NCI-H2081 (cell line): ENCODE data around the gene BARX2.

Source experiments
- DNase-seq, 2 experiments: peaks; one replicate each; lab custom pipeline; 2025; lab: John Stamatoyannopoulos, UW

The BARX2 gene

GRCh38 chr11:129374081-129374992 lies 1.3 kb upstream of the BARX2 start:
- DNase-seq, result peak in 1 of 2 experiments; percentile 26

- DNase-seq, result peak; percentile 41 to 46
These were observed 476 bp upstream of the BARX2 start for GRCh38 chr11:129374993-129375750.

- DNase-seq, result no peak
These were observed 1.2 kb downstream of the BARX2 start for GRCh38 chr11:129376658-129377341.

DNA sequence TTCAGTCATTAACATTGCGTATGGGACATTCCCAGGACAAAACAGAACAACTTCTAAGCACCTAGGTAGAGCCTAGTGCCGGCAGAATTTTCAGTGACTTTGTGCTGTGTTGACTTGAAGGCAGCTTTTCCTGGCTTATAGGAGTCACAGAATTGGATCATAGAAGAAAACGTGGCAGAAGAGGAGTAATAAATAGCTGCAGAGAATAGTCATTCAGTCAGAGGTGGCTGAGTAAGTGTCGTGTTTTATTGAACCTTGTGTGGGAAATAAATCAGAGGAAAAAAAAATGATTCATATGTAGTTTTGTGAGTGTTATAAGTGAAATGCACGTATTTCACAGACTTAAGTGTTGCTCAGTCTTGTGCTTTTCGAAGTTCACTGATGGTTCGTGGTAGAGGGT lies 2.1 kb downstream of the BARX2 start:
- DNase-seq, result no peak

DNA sequence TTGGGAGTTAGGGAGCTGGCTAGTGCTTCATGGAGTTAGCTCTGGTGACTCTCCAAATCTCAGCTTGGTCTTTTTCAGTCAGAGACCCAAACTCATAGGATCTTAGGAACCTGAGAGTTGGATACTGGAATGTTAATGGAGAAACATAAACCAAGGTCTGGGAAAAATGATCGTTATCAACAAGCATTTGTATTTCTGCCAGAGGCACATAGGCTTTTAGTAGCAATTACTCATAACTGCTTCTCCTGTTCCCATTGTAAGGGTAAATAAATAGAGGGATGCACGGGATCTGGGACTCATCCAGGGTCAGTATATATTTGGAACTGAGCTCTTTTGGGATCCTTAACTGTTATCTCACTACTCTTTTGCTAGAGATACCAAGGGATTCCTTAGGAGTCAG lies 4.8 kb downstream of the BARX2 start:
- no peak for DNase-seq

DNA sequence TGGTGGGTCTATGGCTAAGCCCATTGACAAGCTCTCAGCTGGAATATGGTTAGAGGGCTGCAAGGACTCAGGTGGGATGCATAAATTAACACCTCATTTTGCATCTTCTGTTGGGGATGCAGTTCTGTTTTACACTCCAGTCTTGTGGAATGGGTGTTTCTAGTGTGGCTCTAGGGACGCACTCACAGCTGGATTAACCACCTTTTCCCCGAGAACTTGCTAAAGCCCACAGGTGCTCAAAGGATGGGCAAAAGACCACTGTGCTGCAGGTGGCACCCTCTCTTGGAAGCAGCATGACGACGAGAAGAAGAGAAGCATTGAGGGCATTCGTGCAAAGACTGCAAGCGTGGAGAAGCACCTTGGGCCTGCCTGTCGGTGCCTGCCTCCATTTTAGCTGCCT lies 6.9 kb downstream of the BARX2 start:
- no peak for DNase-seq

- no peak for DNase-seq
These were observed 7.4 kb downstream of the BARX2 start for GRCh38 chr11:129383060-129383459.

GRCh38 chr11:129383502-129383901 lies 7.9 kb downstream of the BARX2 start:
- no peak for DNase-seq

DNA sequence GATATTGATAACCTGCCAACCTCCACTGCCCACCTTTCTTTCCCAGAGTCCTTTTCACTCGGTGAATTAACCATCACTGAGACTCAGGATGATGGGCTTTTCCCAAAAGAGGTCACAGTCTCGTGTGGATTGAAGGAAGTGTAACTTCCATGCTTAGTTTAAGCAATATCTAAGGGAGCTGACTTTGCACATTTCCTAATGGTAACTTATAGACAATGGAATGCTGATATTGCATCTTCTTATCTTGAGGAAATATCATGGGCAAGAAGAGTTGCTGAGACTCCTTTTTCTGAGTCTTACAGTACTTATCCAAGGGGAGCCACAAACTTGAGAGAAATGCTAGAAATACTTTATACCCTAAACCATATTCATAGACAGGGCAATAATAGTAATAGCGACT lies 8.8 kb downstream of the BARX2 start:
- no peak for DNase-seq

DNA sequence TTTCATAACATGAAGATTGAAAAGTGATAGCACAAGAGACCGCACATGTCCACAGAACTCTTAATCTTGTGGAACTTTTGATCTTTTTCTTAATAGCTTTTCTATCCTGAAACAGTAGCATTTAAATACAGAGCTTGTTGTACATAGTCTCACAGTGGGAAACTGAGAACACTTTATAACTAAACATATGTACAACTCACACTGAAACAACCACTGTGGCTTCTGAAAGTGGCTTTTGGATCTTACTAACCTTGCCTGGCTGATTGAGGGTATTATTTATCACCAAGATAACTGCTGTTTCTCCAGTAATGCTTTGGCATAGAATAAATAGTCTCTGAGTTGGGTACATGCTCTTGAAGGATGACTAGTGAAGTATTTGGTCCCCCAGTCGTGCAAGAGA lies 10.2 kb downstream of the BARX2 start:
- no peak for DNase-seq

DNA sequence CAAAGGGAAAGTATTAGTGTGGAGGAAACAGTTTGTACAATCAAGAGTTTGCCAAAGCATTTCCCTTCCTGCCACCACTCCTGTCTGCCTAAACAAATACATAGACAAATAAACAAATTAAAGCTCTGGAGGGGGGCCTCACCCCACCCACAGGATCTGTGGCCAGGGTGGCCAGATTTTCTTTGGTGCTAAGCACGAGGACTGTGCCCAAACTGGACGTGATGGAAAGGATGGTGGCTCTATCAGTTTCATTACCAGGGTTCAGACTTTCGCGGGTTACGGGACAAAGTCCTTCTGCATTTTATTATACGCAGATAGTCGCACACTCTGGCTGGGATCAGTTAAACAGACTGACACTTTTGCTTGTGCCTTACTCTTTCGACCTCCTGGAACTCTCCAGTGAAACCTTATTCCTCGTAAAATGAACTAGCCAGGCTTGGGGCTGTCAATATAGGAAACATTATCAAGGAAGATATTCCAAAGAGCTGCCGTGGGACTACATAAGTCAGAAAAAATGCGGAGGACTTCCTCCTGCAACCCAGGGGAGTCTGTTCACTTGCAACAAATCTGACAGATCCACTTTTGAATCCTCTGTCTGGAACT lies 11.2 kb downstream of the BARX2 start:
- no peak for DNase-seq

DNA sequence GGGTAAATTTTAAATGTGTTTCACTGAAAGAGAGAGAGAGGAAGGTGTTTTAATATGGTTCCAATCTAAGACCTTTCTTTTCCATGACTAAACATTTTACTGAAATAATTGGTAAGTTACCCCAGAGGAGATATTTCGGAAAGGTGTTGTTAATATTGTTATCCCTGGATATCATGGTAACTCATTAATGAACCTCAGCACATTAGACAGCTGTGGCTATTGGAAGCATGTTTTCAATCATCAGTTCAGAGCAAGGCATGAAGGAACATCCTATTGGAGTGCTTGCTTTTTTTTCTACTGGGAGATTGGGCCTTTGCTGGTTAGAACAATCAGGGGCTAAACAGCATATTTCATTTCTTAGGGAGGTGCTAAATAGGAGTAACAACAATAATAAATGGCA lies 11.8 kb downstream of the BARX2 start:
- DNase-seq, result no peak

DNA sequence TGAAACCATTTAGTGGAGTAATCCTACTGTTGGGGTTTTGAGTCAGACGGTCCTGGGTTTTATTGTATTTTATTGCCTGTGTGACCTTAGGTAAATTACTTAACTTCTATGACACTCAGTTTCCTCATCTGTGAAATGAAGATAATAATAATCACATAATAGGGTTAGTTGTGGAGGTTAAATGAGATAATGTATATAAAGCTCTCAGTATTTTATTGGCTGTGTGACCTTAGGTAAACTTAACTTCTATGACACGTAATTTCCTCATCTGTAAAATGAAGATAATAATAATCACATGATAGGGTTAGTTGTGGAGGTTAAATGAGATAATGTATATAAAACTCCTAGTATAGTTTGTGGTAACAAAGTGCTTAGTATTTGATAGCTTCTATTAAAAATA lies 13.2 kb downstream of the BARX2 start:
- DNase-seq, result no peak

GRCh38 chr11:129390303-129390821 lies 14.7 kb downstream of the BARX2 start:
- DNase-seq, result no peak

GRCh38 chr11:129391360-129391759 lies 15.7 kb downstream of the BARX2 start:
- DNase-seq, result no peak

DNA sequence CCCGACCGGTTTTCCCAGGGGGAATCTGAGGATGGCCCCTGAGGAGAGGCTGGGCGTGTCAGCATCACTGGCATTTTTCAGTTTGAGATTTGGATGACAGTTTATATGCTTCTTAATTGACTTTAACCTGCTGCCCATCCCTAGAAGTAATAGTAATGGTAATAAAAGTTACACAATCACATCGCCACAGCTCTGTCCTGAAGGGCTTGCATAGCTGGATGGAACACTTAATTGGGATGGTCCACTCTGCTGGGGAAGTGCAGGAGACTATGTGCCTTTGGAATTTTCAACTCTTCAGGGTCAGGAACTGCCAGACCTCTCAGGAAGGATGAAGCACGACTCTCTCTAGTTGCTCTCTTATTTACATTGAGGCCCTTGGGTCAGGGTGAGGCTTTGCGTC lies 16.2 kb downstream of the BARX2 start:
- DNase-seq, result no peak

DNA sequence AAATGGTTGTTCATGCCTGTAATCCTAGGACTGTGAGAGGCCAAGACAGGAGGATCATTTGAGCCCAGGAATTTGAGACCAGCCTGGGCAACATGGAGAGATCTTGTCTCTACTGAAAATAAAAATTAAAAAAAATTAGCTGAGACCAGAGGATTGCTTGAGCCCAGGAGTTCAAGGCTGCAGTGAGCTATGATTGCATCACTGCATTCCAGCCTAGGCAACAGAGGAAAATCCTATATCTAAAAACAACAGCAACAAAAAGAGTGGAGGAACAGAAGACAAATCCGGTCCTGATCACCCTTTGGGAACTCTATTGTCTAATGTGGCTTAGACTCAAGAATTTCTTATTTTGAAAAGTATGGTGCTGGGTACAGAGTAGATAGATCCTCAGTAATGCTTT lies 17.3 kb downstream of the BARX2 start:
- DNase-seq, result no peak

GRCh38 chr11:129394709-129395108 lies 19.1 kb downstream of the BARX2 start:
- DNase-seq, result no peak

- DNase-seq, result no peak
These were observed 19.8 kb downstream of the BARX2 start for GRCh38 chr11:129395432-129395831.

GRCh38 chr11:129395883-129396282 lies 20.2 kb downstream of the BARX2 start:
- no peak for DNase-seq

DNA sequence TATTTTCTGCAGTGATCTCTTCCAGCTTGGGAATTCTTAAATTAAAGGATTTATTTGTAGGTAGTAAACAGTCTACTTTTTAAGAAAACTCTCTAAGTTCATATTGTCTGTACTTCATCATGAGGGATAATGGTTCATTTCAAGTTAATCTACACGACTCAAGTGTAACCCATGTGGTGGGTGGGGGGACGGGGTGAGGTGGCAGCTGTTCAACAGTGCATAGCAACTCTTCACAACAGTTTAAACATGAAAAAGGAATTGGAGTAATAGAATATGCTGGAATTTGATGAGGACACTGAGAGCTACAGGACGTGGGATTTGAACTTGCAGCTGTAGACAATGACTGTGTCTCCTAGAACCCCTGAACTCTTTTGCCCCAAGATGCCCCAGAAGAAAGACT lies 20.8 kb downstream of the BARX2 start:
- DNase-seq, result no peak
